ENCODE measurements around the gene SUSD1.
"Not testable (repeated sequence)": the region's sequence is repeated elsewhere in the genome, so short reads cannot be mapped to it uniquely, and the experiment has no call there.

The SUSD1 gene

DNA sequence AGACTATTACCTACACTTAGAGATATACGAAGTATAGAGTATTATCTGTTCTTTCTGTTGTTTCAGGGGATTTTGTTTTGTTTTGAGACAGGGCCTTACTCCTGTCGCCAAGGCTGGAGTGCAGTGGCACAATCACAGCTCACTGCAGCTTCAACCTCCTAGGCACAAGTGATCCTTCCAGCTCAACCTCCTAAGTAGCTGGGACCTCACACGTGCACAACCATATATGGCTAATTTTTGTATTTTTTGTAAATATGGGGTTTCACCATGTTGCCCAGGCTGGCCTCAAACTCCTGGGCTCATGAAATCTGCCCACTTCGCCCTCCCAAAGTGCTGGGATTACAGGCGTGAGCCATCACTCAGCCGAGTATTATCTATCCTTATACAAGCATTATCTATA is 45.9 kb downstream of the SUSD1 start:
- no peak for DNase-seq

DNA sequence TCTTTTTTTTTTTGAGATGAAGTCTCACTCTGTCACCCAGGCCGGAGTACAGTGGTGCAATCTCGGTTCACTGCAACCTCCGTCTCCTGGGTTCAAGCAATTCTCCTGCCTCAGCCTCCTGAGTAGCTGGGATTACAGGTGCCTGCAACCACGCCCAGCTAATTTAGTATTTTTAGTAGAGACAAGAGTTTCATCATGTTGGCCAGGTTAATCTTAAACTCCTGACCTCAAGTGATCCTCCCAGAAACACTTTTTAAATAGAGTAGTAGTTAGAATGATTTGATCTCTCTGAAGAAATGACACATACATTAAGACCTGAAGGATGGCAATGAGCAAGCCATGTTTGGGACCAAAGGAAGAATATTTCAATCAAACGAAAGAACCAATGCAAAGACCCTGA is 46.7 kb downstream of the SUSD1 start:
- DNase-seq, result not testable (repeated sequence)

DNA sequence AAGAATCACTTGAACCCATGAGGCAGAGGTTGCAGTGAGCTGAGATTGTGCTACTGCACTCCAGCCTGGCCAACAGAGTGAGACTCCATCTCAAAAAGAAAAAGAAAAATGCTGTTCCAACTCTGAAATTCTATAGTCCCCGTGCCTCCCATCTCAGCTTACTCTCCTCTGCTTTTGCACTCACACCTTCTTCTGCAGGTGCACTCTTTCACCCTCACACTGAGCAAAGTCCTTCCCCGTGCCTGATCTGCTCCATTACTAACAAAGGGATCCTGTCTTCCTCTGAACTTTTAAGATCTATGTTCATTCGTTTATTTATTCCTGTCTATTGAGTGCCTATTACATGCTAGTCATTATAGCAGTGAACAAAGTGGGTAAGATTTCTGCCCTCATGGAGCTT is 47.8 kb downstream of the SUSD1 start:
- no peak for DNase-seq

DNA sequence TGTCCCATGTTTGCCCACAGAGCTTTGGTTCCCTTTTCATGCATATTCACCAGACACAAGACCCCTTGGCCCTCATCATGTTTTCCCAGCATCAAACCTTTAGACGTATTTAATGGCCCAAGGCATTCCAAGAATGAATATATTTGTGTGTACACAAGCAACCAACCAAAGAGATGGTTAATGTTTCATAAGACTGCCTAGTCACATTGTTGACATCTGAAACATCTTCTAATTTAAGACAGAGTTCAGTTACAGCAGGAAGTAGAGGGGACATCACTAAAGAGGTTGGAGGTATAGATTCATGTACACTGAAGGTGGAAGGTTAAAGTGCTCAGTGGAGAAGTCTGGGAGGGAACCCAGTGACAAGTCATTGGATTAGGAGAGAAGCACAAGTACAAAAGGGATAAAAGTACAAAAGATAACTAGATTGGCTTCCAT is 49.1 kb downstream of the SUSD1 start:
- DNase-seq, result no peak

DNA sequence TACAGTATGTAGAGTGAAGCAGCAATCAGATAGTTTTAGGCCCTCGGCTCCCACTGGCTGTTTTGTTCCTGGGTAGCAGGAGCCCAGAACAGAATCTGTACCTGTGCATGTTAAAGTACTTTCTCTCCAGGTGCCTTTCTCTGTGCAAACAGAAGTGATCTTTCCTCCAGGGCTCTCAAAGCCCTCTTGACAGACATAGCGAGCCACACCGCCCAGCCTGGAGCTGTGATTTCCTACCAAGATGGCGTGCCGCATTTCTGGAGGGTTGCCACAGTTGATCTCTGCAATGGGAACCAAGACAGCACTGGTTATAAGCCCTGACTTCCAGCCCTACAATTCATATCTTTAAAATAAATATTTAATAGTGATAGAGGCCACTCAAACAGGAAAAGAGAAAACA is 50.9 kb downstream of the SUSD1 start:
- no peak for DNase-seq

DNA sequence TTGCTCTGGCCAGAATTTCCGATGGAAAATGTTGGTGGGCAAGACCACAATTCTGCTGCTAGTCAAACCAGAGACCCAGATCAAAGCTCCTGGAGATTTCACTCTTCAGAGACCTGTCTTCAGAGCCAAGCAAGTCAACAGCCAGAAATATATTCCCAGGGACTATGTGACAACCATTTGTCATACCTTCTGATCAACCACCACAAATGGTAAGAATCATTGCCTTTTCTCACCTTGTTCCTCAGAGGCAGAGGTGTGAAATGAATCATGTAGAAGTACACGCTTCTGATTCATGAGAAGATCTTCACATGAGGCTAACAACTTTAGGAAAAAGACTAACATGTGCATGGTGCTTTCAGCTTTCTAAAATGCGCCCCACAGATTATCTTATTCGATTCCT is 53.5 kb downstream of the SUSD1 start:
- no peak for DNase-seq

DNA sequence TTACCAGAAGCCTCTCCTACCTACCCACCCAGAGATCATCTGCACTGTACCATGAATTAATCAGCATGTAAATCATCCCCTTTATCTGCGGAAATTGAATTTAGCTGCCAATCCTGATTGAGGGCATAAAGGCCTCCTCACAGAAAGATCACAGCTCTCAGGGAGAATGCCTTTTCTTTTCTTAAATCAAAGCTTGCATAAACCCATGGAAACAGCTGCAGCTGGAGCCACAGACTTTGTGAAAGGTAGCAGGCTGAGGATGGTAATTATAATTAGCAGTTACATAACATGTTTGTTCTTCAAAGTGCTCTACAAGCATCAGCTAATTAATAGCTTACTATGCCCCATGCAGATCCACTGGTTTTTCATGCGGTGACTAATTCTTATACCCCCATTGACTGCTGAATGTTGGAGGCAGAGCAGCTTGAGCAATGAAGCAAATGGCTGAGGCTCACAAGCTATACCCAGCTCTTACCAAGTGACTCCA is 54.6 kb downstream of the SUSD1 start:
- no peak for DNase-seq

DNA sequence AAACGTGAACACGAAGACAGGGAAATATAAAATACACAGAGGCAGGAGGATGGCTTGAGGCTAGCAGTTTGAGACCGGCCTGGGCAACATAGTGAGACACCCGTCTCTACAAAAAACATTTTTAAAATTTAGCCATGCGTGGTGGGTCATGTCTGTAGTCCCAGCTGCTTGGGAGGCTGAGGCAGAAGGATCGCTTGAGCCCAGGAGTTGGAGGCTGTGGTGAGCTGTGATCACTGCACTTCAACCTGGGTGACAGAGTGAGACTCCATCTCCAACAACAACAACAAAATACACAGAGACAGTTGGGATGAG is 55.1 kb downstream of the SUSD1 start:
- DNase-seq, result no peak

DNA sequence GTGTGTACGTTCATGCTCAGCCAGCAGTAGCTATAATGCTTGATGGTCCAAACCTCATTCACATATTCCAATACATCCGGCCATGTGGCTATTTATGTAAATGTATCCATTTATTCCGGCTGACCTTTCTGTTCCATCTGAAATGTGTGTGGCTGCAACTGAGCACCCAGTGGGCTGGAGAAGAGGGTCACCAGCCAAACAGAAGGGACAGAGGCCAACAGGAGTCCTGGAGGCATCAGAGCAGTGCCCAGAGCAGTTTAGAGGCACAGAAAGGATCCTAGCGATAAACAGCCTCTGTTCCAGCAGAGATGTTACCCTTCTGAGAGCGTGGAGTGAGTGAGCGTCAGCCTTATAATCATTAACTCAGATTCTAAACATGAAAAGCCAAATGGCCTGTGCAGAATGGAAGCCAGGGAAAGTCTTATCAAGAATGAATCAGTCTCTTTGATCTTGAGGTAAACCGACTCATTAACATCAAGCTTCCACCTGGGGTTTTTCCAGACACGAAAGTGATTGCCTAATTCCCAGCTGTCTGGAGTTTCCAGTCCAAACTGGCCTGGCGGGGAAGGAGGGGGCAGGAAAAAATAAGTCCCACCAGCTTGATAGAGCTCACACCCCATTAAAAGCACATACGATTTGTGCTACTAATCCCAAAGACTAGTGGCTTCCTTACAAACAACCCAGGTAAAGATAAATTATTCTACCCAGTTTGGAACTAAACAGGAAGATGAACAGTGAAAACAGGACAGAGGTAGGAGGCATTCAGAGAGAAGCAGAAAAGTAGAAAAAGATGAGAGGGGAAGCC is 55.7 kb downstream of the SUSD1 start:
- no peak for DNase-seq

DNA sequence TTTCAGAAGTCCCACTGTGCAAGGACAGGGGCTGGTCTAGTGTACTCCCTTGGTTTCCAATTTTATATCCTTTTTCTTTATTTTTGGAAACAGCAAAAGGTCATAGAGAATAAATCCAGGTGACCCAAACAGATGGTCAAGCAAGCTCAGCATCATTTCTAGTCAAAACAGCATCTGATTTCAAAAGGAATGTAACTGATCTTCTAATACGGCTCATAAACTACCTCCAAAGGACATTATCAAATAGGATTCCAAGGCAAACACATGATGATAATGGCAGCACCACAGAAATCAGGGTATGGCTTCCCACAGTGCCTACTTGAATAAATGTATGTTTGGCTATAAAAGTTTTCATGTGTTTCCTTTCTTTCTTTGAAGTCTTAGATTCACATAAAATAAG is 57.1 kb downstream of the SUSD1 start:
- DNase-seq, result no peak

DNA sequence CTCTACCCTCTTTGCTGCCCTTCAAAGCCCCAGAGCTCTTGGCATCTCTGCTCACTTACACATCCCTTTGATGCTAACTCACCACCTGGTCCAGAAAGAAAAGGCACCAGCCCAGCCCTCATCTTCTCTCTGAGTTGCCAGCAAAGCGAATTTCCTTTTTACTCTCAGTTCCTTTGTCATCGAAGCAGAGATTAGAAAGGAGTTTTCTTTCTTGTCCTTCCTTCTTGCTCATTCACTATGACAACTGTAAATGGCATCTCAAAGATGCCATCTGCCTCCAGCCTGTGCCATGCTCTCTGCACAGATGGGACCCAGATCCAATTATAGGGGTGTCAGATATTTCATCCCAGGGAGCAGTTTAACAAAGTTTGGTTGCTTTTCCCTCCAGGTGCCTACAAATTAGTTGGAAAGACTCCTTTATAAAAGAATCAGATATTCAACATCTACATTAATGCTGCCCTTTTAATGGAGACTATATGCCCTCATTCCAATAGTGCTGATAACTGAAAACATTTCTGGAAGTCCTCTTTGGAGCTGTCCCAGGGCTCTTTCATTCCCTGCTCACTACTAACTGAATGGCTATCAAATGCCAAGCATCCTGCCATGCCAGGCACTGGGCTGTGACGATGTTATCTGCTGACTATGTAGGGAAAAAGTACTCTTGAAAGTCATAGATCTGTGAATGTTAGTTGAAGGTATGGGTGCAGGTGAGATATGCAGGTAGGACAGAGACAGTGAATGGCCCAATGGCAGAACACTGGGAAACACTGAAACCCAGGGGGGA is 58.9 kb downstream of the SUSD1 start:
- DNase-seq, result no peak

DNA sequence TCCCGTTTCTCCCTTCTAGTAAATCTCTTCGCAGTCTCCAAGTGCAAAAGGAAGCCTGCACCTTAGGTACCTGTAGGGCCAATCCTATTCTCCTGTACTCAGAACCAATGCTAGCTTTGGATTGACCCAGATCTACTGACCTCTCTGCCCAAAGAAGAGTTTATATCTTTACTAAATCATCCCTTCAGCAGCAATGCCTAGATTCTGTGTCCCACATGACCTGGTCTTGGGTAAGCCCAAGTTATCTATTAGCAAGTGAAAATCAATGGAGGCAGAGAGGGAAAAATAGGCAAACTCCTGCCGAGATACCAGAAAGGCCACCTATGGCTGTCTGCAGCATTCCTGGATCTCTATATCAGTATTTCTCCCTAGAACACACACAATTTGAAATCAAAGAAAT is 60.0 kb downstream of the SUSD1 start:
- DNase-seq, result no peak

DNA sequence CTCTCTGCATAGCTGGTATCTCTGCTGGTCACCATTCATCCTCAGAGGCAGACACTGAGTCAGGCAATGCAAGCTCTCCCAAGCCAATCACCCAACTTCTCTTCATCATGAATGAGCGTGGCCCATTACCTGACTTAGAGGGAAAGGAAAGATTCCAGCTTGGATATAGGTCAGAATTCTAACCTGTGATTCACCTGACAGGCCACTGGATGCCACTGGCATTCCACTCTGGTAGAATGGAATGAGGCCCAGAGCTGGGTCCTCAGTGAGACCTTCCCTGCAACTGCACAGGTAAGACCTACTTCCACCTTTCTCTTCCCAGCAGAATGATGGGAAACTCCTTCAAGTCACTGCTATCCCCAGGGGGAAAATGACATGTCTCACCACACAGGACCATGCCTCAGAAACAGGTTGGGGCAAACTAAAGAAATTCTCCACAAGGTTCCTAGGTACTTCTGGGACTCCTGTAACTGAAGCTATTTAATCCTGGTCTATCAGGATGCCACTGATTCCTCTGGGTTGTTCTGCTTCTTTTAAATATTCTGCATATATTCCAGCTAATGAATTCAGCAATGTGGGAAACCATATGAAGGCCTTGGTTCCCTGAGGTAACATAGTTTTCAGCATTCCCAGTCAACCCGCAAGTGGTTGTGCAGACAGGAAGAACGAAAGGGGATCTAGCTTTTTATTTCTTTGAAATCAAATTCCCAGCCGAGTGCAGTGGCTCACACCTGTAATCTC is 62.0 kb downstream of the SUSD1 start:
- peak; percentile 19 for DNase-seq

DNA sequence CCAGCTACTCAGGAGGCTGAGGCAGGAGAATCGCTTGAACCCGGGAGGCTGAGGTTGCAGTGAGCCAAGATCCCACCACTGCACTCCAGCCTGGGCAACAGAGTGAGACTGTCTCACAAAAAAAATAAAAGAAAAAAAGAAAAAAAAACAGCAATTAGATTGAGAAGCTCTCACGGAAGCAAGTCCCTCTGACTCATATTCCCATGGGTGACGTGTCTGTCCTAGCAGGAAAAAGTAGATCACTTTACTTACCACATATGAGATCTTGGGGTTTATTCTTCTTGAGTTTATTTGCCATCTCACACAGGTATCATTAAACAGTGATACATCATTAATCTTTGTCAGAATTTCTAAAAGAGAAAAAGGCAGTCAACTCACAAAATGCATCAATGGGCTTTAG is 62.6 kb downstream of the SUSD1 start:
- DNase-seq, result no peak

DNA sequence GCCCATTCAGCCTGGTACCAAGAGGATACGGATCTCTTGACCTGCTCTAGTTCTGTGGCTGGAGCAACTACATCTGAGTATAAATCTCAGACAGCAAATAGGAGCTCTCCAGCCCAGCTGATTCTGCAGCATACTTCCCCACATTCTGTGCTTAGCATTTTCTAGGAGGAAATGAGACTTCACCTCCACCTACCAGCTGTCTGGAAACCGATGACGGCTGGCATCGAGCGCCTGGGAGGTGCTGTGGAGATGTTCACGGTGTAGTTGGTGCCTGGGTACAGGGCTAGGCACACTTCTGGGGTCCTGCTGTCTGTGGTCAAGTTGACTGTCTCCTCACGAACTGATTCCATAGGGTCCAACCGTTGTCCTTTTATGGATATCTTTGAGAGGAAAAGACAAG is 63.6 kb downstream of the SUSD1 start:
- no peak for DNase-seq

DNA sequence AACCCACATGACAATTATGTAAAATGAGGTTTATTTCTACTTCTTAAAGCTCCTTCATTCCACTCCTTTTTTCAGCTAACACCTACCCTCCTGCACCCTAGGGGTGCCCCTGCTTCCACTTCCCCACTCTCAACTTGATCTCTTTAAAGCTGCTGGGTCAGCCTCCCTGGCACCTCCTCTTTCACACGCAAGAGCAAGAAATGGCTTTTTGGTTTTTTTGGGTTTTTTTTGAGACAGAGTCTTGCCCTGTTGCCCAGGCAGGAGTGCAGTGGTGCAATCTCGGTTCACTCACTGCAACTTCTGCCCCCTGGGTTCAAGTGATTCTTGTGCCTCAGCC is 64.4 kb downstream of the SUSD1 start:
- no peak for DNase-seq

DNA sequence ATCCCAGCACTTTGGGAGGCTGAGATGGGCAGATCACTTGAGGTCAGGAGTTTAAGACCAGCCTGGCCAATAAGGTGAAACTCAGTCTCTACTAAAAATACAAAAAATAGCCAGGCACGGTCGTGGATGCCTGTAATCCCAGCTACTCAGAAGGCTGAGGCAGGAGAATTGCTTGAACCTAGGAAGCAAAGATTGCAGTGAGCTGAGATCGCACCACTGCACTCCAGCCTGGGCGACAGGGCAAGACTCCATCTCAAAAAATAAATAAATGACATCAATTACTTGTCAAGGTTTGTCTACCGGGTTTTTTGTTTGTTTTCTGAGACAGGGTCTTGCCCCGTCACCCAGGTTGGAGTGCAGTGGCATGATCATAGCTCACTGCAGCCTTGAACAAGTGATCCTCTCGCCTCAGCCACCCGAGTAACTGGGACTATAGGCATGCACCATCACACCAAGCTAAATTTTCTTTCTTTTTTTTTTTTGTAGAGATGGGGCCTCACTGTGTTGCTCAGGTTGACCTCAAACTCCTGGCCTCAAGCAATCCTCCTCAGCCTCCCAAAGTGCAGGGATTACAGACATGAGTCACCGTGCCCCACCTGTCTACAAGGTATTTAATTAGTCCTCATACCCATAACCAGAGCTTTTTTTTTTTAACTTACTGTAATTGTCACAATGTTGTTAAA is 64.9 kb downstream of the SUSD1 start:
- no peak for DNase-seq

DNA sequence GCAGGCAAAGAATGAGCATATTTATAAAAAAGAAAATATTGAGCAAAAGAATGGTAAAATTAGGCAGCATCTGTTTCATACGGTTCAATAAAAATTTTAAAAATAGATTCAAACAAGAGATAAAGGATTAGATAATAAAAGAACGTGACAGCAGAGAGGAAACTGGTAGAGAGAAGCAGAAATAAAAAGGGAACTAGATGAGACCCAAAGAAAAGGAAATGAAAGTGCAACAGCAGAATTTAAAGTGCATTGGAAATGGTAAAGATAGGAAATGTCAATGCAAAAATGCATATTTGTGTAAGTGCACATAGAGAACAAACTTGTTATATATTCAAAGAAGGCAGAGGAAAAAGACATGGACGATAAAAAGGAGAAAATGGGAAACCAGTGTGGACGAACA is 70.2 kb downstream of the SUSD1 start:
- DNase-seq, result no peak

DNA sequence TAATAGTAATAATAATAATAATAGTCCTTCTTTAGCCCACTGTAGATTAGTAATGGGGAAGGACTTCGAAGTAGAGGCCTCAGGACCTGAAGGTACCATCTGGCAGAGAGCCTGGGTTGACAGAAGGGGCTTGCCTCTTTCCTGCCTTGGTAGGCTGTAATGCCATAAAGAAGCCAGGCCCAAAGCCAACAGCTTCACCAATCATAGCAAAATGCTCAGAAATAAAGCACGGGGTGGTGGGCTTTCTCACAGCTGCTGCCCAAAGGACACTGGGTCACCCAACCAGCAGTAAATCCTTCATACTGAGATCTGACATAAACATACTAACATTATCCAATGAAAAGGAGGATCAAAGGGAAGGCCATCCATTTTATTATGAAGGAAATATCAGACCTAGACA is 70.7 kb downstream of the SUSD1 start:
- no peak for DNase-seq

DNA sequence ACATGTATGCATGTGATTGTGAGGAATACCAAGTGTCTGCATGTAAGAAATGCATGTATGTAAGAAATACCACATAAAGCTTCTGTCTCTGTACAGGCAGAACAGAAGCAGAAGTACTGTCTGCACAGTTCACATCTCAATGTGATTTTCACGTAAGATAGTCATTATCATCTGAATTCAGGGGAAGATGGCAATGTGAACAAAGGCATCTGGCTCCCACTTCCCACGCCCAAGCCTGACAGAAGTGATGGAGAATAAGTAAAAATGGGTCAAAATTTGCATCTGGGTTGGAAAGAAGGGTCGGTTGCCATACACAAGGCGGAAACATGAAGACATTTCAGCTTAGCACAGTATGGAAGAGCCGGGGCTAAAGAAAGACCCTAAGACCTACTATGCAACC is 71.7 kb downstream of the SUSD1 start:
- DNase-seq, result no peak

DNA sequence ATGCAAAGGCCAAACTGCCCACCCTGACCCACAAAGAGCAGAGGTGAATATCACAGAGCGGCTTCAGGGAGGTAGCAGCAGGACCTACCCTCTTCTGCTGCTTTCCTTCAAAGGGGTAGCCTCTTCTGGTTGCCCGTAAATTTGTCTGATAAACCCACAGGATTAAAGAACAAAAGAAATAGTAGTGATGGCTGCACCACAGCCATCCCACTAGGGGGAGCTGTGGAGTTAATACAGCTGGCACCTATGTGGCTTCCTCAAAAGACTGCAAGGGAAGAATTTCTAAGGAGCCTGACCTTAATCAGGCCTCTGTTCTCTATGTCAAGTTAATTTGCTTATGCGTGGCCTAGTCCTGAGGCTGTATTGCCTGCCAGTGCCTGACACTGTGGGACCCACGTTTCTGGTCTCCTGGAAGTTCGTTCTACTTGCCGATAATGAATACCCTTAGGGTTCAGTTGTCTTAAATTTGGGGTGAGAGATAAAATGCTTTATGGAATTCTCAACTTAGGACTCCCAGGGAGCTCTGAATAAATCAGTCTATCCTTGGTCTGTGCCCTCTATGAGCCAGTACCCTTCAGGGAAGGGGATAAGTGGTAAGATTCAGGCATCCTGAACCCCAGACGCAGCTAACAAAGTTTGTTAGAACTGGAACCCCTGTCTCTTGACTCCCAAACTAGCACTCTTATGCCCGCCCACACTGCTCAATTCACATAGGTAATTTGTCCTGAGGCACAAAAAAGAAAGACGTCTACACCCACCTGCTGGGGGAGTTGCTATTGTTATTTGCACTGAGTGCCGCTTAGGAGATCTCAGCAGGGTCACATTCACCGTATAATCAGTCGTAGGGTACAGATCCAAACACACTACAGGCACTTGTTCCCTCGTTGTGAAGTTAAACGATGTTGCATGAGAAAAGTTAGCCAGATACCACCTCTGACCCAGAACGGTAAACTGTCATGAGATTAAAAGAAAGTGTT is 77.1 kb downstream of the SUSD1 start:
- DNase-seq, result peak; percentile 26

All from 8988T (cell line).